Endothelial cell of umbilical vein (primary cell): ENCODE results near the gene GLB1L. TPM values are rescaled to one million over a fixed set of nuclear protein-coding genes. Genes with fewer than 3 reads are reported as not detected.
A peak's percentile ranks its signal among the peaks of the same experiment; 100 is the strongest.

Source experiments
- BruUV-seq: library from RNA; stranded (reverse); fragments of 400-500 nt; replicated peaks from 2 replicates; lab custom pipeline; 2021; lab: Mats Ljungman, UMichigan
- CTCF ChIA-PET: fragments of 300-600, 350-600 bp; sonication (Branson Sonifier 250); formaldehyde crosslinking; loops from one replicate; lab custom pipeline; 2021; ENCODE audit warnings: antibody characterized with exemption, inconsistent platforms; lab: Charles Lee
- POLR2A ChIA-PET: fragments of 300-600, 350-600 bp; sonication (Branson Sonifier 250); formaldehyde crosslinking; loops from one replicate; lab custom pipeline; 2021; ENCODE audit warnings: antibody characterized with exemption, inconsistent platforms; lab: Charles Lee
- DNase-seq: peaks from one replicate; pipeline ENCODE4 v3.0.0-alpha.2; 2011; ENCODE audit warnings: low read depth, low spot score
- FAIRE-seq: peaks from 2 replicates; lab custom pipeline; 2011; peaks lifted over from hg19 to GRCh38; lab: Jason Lieb, UNC
- H2AFZ ChIP-seq: 2 replicates; pipeline ENCODE4 v1.6.0; 2012; ENCODE audit warnings: low read depth, low read length, control low read depth, inconsistent platforms
- H3K27ac ChIP-seq: 2 replicates; pipeline ENCODE4 v1.5.1; 2011; ENCODE audit warnings: low read depth, mild to moderate bottlenecking, control low read depth, low read length, moderate library complexity; ENCODE audit not compliant: insufficient read depth
- H3K27me3 ChIP-seq, 2 experiments: 2 replicates each; pipeline versions ENCODE4 v1.6.0 to v1.6.1; 2011; ENCODE audit warnings: low read length in 2 of 2, mixed read lengths in 1 of 2; ENCODE audit not compliant: control insufficient read depth in 2 of 2, insufficient read depth in 2 of 2
- H3K36me3 ChIP-seq, 2 experiments: 2 replicates in 1 of 2; 3 replicates in 1 of 2; pipeline ENCODE4 v1.5.1; 2011; ENCODE audit warnings: low read length in 2 of 2, mild to moderate bottlenecking in 1 of 2, moderate library complexity in 1 of 2; ENCODE audit not compliant: control insufficient read depth in 2 of 2, insufficient read depth in 2 of 2; ENCODE audit errors: extremely low read depth in 1 of 2
- H3K4me1 ChIP-seq: 3 replicates; pipeline ENCODE4 v1.5.1; 2011; ENCODE audit warnings: mild to moderate bottlenecking, low read length; ENCODE audit not compliant: control insufficient read depth, insufficient read depth; ENCODE audit errors: extremely low read depth
- H3K4me2 ChIP-seq: 2 replicates; pipeline ENCODE4 v1.6.1; 2011; ENCODE audit warnings: low read length, control low read depth, mixed read lengths; ENCODE audit not compliant: insufficient read depth
- H3K4me3 ChIP-seq, 3 experiments: fragments of 200-600 bp in 1 of 3; sonication (generic), shearing (Covaris generic) in 1 of 3; replicated peaks in 1 of 3; 2 replicates each; pipeline ENCODE4 v1.5.1; 2011 to 2016; ENCODE audit warnings: control low read depth in 3 of 3, low read length in 3 of 3, mild to moderate bottlenecking in 2 of 3, inconsistent platforms in 1 of 3, low read depth in 1 of 3, moderate library complexity in 1 of 3; ENCODE audit not compliant: insufficient read depth in 1 of 3
- H3K79me2 ChIP-seq: 2 replicates; pipeline ENCODE4 v1.6.0; 2012; ENCODE audit warnings: low read length, inconsistent platforms; ENCODE audit not compliant: control insufficient read depth, insufficient read depth
- H3K9ac ChIP-seq: replicated peaks from 2 replicates; pipeline ENCODE3; 2011; ENCODE audit warnings: low read length, control low read depth; ENCODE audit not compliant: insufficient read depth; ENCODE audit errors: extremely low read depth
- H3K9me1 ChIP-seq: replicated peaks from 3 replicates; pipeline ENCODE4 v1.6.0; 2011; ENCODE audit warnings: mild to moderate bottlenecking, low read length; ENCODE audit not compliant: control insufficient read depth, insufficient read depth; ENCODE audit errors: extremely low read depth
- H3K9me3 ChIP-seq: replicated peaks from 2 replicates; pipeline ENCODE4 v1.5.1; 2012; ENCODE audit warnings: low read length, inconsistent platforms; ENCODE audit not compliant: control insufficient read depth, insufficient read depth
- H4K20me1 ChIP-seq: replicated peaks from 2 replicates; pipeline ENCODE3; 2011; ENCODE audit warnings: mild to moderate bottlenecking, low read length; ENCODE audit not compliant: control insufficient read depth, insufficient read depth; ENCODE audit errors: extremely low read depth
- CTCF ChIP-seq, 2 donors: IDR thresholded peaks; 1 replicate in 1 of 2; 2 replicates in 1 of 2; pipeline ENCODE4 v1.5.1; 2011; ENCODE audit warnings: low read length in 2 of 2, mild to moderate bottlenecking in 2 of 2, moderate library complexity in 2 of 2, control low read depth in 1 of 2, inconsistent platforms in 1 of 2, low read depth in 1 of 2; ENCODE audit not compliant: insufficient read depth in 1 of 2; ENCODE audit errors: extremely low read depth in 1 of 2
- EZH2 ChIP-seq: IDR thresholded peaks from 2 replicates; pipeline ENCODE4 v1.6.1; 2012; ENCODE audit warnings: borderline replicate concordance, low read depth, mild to moderate bottlenecking, moderate library complexity, low read length, inconsistent platforms; ENCODE audit not compliant: severe bottlenecking
- FOS ChIP-seq: IDR thresholded peaks from 2 replicates; pipeline ENCODE4 v1.6.1; 2011; ENCODE audit warnings: mild to moderate bottlenecking, low read length, moderate library complexity, borderline replicate concordance; ENCODE audit not compliant: insufficient read depth
- GATA2 ChIP-seq: IDR thresholded peaks from 2 replicates; pipeline ENCODE4 v1.7.0; 2011; ENCODE audit warnings: low read depth, mild to moderate bottlenecking, moderate library complexity, mixed read lengths, low read length; ENCODE audit not compliant: insufficient read length, insufficient read depth
- MAX ChIP-seq: IDR thresholded peaks from 2 replicates; pipeline ENCODE4 v1.6.1; 2011; ENCODE audit not compliant: insufficient read depth, insufficient read length
- POLR2A ChIP-seq: IDR thresholded peaks from 2 replicates; pipeline ENCODE4 v1.6.1; 2012; ENCODE audit warnings: low read depth, mild to moderate bottlenecking, control low read depth, low read length
- POLR2AphosphoS5 ChIP-seq: IDR thresholded peaks from 2 replicates; pipeline ENCODE4 v1.6.1; 2012; ENCODE audit warnings: low read depth, mild to moderate bottlenecking, control low read depth, low read length, moderate library complexity; ENCODE audit not compliant: insufficient read depth
- dilution Hi-C: fragments of 300-500 bp; cut with MboI; formaldehyde crosslinking; loops from one replicate; pipeline ENCODE4 v1.15.0; 2019; ENCODE audit warnings: low sequenced_read_pairs; ENCODE audit not compliant: extremely low pct_ligation_motif_present
- intact Hi-C: fragments of 100-400 bp; cut with micrococcal nuclease; formaldehyde crosslinking; loops from one replicate; pipeline ENCODE4 v1.10.0; 2022
- polyA plus RNA-seq, 4 experiments: library from polyadenylated mRNA; depleted of rRNA in 3 of 4; stranded (reverse) in 3 of 4; unstranded in 1 of 4; fragments of >200 nt; gene quantifications; 2 replicates each; pipeline versions ENCODE4 v1.2.1 to v1.2.3, GENCODE V29; 2011 to 2012; ENCODE audit warnings: missing spikeins in 1 of 4
- total RNA-seq: library from RNA; stranded (reverse); gene quantifications from 2 replicates; pipeline ENCODE4 v1.2.3, GENCODE V29; 2021

Gene GLB1L
- total and polyA plus RNA-seq, 2 donors (not counting 3 experiments of a cell fraction or from before 2014, with no cell fraction given), result 9.2 to 11.9 TPM

- Histone ChIP-seq H4K20me1 (no peaks in the 10 kb centered on the region), H3K4me1 (peaks cover 18% of the 10 kb centered on the region), H3K79me2 (no peaks in the 10 kb centered on the region), H3K9me1 (no peaks in the 10 kb centered on the region), H3K9me3 (no peaks in the 10 kb centered on the region), H3K4me2 (peak overlapping the region; percentile 71), H3K27me3 (no peaks in the 10 kb centered on the region), H3K36me3 (peaks cover 0 to 9% of the 10 kb centered on the region in 2 experiments), H3K4me3 (no peak overlapping the region), H3K27ac (no peak overlapping the region), H3K9ac (no peak overlapping the region), H2AFZ (no peak overlapping the region)
- BruUV-seq, result no TSS peak
- ChIA-PET CTCF (interaction anchor here (0.7 to 3.1 kb wide), 6 partner anchors 15 to 178 kb away, joined by 3 to 12 read pairs (median 6); no protein-coding TSS in a partner anchor), POLR2A (no interaction called here)
- DNase-seq (peak; percentile 18), FAIRE-seq (peak; percentile 8)
- intact Hi-C loops (loop anchor here (1.0 to 2.0 kb wide), 3 partner anchors 10 to 181 kb away; partner anchors contain the start of genes ABCB6, GLB1L and STK16), dilution Hi-C loops (no loop called here)
- no peak for TF ChIP-seq MAX
- TF ChIP-seq FOS, result no peak
- no peak for TF ChIP-seq EZH2
- no peak for TF ChIP-seq POLR2AphosphoS5
- no peak for TF ChIP-seq POLR2A
- TF ChIP-seq GATA2, result no peak
- TF ChIP-seq CTCF (IDR thresholded peaks at IDR 0.05; ENCODE audit: extremely low read depth in 1 of 2, insufficient read depth in 1 of 2, low read depth in 1 of 2, low read length in 2 of 2), result no peak
Measured at GRCh38 chr2:219207884-219208740, 37.1 kb downstream of the GLB1L start.
